Measurements from ENCODE around the gene COL2A1.

DNA sequence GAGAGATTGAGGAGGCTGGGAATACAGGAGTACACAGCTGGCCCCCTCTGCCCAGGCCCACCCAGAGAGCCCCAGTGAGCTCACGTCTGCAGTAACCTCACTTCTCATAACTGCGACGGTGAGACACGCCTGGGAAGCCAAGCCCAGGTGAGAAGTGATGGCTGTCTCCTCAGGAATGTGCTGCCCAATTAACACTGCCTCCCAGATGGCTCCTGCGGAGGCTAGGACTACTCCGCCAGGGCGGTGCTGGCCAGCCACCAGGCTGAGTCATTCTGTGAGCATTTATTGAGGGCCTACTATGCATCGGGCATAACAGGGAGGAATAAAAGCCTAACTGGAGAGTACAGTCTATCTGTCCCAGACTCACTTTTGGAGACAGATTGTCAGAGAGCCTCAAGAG is 50.2 kb downstream of the COL2A1 start:
- no peak for TF ChIP-seq EZH2 (IDR thresholded peaks at IDR 0.05)
- no peak for TF ChIP-seq POLR2AphosphoS5 (IDR thresholded peaks at IDR 0.05; ENCODE audit: borderline replicate concordance, low read depth, low read length)

Data from SK-N-MC (cell line).